ENCODE results near the gene GALNT18.

DNA sequence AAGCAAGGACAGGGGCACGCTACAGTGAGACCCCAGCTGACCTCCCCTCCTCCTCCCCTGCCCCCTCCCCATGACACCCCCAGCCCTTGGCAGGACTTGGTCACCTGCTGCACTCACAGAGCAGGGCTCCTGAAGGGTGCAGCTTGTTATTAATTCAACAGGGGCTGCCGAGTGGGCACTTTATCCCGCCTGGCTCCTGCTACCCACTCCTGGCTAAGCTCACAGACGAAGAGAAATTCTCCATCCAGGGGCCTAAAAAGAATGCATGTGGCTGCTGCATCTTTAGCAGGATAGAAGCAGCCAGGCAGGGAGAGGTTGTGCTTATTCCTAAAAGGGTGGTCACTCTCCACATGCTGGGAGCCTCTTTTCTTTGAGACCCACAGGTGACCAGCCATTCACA is 40.3 kb downstream of the GALNT18 start:
- TF ChIP-seq, protein P1, sequence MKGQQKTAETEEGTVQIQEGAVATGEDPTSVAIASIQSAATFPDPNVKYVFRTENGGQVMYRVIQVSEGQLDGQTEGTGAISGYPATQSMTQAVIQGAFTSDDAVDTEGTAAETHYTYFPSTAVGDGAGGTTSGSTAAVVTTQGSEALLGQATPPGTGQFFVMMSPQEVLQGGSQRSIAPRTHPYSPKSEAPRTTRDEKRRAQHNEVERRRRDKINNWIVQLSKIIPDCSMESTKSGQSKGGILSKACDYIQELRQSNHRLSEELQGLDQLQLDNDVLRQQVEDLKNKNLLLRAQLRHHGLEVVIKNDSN (IDR thresholded peaks at IDR 0.05), result no peak
- TF ChIP-seq CREB1 (IDR thresholded peaks at IDR 0.05; ENCODE audit: low read depth), result no peak
- TF ChIP-seq, protein P2, sequence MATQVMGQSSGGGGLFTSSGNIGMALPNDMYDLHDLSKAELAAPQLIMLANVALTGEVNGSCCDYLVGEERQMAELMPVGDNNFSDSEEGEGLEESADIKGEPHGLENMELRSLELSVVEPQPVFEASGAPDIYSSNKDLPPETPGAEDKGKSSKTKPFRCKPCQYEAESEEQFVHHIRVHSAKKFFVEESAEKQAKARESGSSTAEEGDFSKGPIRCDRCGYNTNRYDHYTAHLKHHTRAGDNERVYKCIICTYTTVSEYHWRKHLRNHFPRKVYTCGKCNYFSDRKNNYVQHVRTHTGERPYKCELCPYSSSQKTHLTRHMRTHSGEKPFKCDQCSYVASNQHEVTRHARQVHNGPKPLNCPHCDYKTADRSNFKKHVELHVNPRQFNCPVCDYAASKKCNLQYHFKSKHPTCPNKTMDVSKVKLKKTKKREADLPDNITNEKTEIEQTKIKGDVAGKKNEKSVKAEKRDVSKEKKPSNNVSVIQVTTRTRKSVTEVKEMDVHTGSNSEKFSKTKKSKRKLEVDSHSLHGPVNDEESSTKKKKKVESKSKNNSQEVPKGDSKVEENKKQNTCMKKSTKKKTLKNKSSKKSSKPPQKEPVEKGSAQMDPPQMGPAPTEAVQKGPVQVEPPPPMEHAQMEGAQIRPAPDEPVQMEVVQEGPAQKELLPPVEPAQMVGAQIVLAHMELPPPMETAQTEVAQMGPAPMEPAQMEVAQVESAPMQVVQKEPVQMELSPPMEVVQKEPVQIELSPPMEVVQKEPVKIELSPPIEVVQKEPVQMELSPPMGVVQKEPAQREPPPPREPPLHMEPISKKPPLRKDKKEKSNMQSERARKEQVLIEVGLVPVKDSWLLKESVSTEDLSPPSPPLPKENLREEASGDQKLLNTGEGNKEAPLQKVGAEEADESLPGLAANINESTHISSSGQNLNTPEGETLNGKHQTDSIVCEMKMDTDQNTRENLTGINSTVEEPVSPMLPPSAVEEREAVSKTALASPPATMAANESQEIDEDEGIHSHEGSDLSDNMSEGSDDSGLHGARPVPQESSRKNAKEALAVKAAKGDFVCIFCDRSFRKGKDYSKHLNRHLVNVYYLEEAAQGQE (IDR thresholded peaks at IDR 0.05; ENCODE audit: low read depth), result no peak
- TF ChIP-seq CEBPB (IDR thresholded peaks at IDR 0.05), result no peak
- TF ChIP-seq TEAD4 (IDR thresholded peaks at IDR 0.05), result no peak
- no peak for TF ChIP-seq YY1 (IDR thresholded peaks at IDR 0.05; ENCODE audit: low read depth)
- no peak for TF ChIP-seq TAF1 (IDR thresholded peaks at IDR 0.05; ENCODE audit: low read depth)
- no peak for TF ChIP-seq EP300 (IDR thresholded peaks at IDR 0.05; ENCODE audit: borderline replicate concordance)
- no peak for TF ChIP-seq NFIC (IDR thresholded peaks at IDR 0.05)
- TF ChIP-seq, protein P3, sequence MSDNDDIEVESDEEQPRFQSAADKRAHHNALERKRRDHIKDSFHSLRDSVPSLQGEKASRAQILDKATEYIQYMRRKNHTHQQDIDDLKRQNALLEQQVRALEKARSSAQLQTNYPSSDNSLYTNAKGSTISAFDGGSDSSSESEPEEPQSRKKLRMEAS (IDR thresholded peaks at IDR 0.05), result no peak
- TF ChIP-seq RAD21 (IDR thresholded peaks at IDR 0.05; ENCODE audit: low read depth), result no peak
- TF ChIP-seq EGR1 (IDR thresholded peaks at IDR 0.05), result no peak
- no peak for TF ChIP-seq ZBTB7A (IDR thresholded peaks at IDR 0.05; ENCODE audit: low read depth)
- no peak for TF ChIP-seq TCF12 (IDR thresholded peaks at IDR 0.05; ENCODE audit: low read depth)

Data from Ishikawa (cell line).